LNCAP (cell line): ENCODE results near the gene TYSND1.

Experiments used
- CTCF ChIP-seq: fragments of 450-650 bp; IDR thresholded peaks from 2 replicates; pipeline ENCODE4 v1.5.1; 2017; ENCODE audit warnings: mild to moderate bottlenecking

Gene TYSND1

GRCh38 chr10:70096016-70096704 lies 50.3 kb downstream of the TYSND1 start:
- no peak for TF ChIP-seq CTCF

- TF ChIP-seq CTCF: no peak
Measured at GRCh38 chr10:70094250-70094649, 52.2 kb downstream of the TYSND1 start.

- TF ChIP-seq CTCF: no peak
Measured at GRCh38 chr10:70093335-70093944, 53.1 kb downstream of the TYSND1 start.

GRCh38 chr10:70092389-70092718 lies 54.1 kb downstream of the TYSND1 start:
- TF ChIP-seq CTCF: no peak

GRCh38 chr10:70090951-70091350 lies 55.5 kb downstream of the TYSND1 start:
- TF ChIP-seq CTCF: no peak

- no peak for TF ChIP-seq CTCF
Measured at GRCh38 chr10:70090013-70090412, 56.5 kb downstream of the TYSND1 start.

GRCh38 chr10:70088308-70088698 lies 58.2 kb downstream of the TYSND1 start:
- no peak for TF ChIP-seq CTCF
